Endothelial cell of umbilical vein (primary cell): Measurements from ENCODE around the gene NSD1.

Experiments
- CTCF ChIP-seq, 2 donors: IDR thresholded peaks; 1 replicate in 1 of 2; 2 replicates in 1 of 2; pipeline ENCODE4 v1.5.1; 2011; ENCODE audit warnings: low read length in 2 of 2, mild to moderate bottlenecking in 2 of 2, moderate library complexity in 2 of 2, control low read depth in 1 of 2, inconsistent platforms in 1 of 2, low read depth in 1 of 2; ENCODE audit not compliant: insufficient read depth in 1 of 2; ENCODE audit errors: extremely low read depth in 1 of 2
- EZH2 ChIP-seq: IDR thresholded peaks from 2 replicates; pipeline ENCODE4 v1.6.1; 2012; ENCODE audit warnings: borderline replicate concordance, low read depth, mild to moderate bottlenecking, moderate library complexity, low read length, inconsistent platforms; ENCODE audit not compliant: severe bottlenecking
- FOS ChIP-seq: IDR thresholded peaks from 2 replicates; pipeline ENCODE4 v1.6.1; 2011; ENCODE audit warnings: mild to moderate bottlenecking, low read length, moderate library complexity, borderline replicate concordance; ENCODE audit not compliant: insufficient read depth
- MYC ChIP-seq: IDR thresholded peaks from one replicate; pipeline ENCODE4 v1.6.1; 2011; ENCODE audit warnings: mild to moderate bottlenecking, low read depth, low read length
- POLR2A ChIP-seq: IDR thresholded peaks from 2 replicates; pipeline ENCODE4 v1.6.1; 2012; ENCODE audit warnings: low read depth, mild to moderate bottlenecking, control low read depth, low read length
- POLR2AphosphoS5 ChIP-seq: IDR thresholded peaks from 2 replicates; pipeline ENCODE4 v1.6.1; 2012; ENCODE audit warnings: low read depth, mild to moderate bottlenecking, control low read depth, low read length, moderate library complexity; ENCODE audit not compliant: insufficient read depth
- TF ChIP-seq, protein P1 (sequence below): IDR thresholded peaks from 2 replicates; pipeline ENCODE4 v1.6.1; 2011; ENCODE audit not compliant: insufficient read depth, insufficient read length

GRCh38 chr5:177189965-177190364 is 56.4 kb downstream of the NSD1 start:
- TF ChIP-seq POLR2AphosphoS5, result no peak
- TF ChIP-seq MYC, result no peak
- no peak for TF ChIP-seq CTCF (IDR thresholded peaks at IDR 0.05; ENCODE audit: extremely low read depth in 1 of 2, insufficient read depth in 1 of 2, low read depth in 1 of 2, low read length in 2 of 2)
- no peak for TF ChIP-seq EZH2
- no peak for TF ChIP-seq POLR2A
- TF ChIP-seq, protein P1, sequence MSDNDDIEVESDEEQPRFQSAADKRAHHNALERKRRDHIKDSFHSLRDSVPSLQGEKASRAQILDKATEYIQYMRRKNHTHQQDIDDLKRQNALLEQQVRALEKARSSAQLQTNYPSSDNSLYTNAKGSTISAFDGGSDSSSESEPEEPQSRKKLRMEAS, result no peak
- TF ChIP-seq FOS, result no peak
